Adrenal gland (tissue), 5 donors: Measurements from ENCODE around the gene OPN4.

Source experiments
- POLR2A ChIP-seq, 2 donors: fragments of 450-650 bp; IDR thresholded peaks; one replicate each; pipeline ENCODE4 v1.6.1; 2017; ENCODE audit warnings: antibody characterized with exemption in 2 of 2, mild to moderate bottlenecking in 2 of 2, moderate library complexity in 1 of 2
- TF ChIP-seq, protein P1 (sequence below), 6 experiments: fragments of 450-650 bp in 4 of 6; fragments of 200-600 bp in 2 of 6; sonication (generic) in 1 of 6; IDR thresholded peaks; 1 replicate in 5 of 6; 2 replicates in 1 of 6; pipeline versions ENCODE4 v1.5.1 to v1.8.0; 2016 to 2021; ENCODE audit warnings: antibody characterized with exemption in 6 of 6, mild to moderate bottlenecking in 2 of 6, moderate library complexity in 1 of 6
- donor health status: DM: no; HTN: no; CAD: no.

- TF ChIP-seq, protein P1, sequence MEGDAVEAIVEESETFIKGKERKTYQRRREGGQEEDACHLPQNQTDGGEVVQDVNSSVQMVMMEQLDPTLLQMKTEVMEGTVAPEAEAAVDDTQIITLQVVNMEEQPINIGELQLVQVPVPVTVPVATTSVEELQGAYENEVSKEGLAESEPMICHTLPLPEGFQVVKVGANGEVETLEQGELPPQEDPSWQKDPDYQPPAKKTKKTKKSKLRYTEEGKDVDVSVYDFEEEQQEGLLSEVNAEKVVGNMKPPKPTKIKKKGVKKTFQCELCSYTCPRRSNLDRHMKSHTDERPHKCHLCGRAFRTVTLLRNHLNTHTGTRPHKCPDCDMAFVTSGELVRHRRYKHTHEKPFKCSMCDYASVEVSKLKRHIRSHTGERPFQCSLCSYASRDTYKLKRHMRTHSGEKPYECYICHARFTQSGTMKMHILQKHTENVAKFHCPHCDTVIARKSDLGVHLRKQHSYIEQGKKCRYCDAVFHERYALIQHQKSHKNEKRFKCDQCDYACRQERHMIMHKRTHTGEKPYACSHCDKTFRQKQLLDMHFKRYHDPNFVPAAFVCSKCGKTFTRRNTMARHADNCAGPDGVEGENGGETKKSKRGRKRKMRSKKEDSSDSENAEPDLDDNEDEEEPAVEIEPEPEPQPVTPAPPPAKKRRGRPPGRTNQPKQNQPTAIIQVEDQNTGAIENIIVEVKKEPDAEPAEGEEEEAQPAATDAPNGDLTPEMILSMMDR (IDR thresholded peaks at IDR 0.05) = no peak
- no peak for TF ChIP-seq POLR2A (IDR thresholded peaks at IDR 0.05)
Measured at GRCh38 chr10:86665218-86665607, 10.9 kb downstream of the OPN4 start.
